GM21515 (cell line): ENCODE data around the gene CHD1.

Experiments used
- ATAC-seq: cut with Tn5 transposase; IDR thresholded peaks from one replicate; pipeline ENCODE4 v1.9.1; 2021; ENCODE audit not compliant: unreplicated experiment

Gene CHD1

DNA sequence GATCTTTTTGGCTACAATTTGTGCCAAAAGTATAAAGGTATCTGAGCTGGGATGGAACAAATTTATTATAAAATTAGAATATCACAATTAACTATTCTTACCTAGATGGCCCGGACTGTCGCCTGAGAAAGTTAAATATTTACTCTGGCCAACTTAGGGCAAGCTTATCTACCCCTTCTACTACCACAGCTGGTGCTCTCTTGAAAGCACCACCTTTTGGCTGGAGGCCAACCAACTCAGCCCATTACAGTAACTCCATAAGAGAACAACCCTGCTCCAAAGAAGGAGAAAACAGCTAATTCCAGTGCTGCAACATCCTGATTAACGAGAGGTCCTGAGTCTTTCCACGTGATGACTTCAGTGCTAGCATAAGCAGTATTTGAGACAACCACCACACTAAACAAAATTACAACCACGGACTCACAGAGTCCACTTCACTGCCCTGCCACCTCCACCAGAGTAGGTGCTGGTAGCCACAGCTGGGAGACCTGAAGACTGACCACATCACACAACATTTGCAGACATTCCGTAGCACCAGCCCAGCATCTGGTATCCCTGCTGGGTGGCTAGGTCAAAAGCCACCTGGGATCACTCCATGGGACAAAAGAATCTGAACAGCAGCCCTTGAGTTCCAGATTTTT is 112.1 kb downstream of the CHD1 start:
- no peak for ATAC-seq

DNA sequence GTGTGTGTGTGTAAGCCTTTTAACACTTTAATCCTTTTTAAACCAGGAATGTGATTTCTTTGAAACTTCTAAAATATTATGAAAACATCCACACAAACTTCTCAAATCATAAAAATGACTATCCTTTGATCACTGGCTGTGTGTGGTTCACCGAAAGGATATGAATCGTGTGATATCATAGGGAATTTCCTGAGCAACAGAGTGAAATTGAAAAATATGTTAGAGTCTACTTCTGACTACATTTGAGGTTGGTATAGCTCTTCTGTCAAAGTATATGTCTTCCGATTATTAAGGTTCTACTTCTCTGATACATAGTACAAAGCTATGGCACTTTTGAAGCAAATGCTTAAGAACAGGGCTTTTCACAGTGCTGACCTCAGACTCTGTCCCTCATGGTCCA is 115.1 kb downstream of the CHD1 start:
- no peak for ATAC-seq

DNA sequence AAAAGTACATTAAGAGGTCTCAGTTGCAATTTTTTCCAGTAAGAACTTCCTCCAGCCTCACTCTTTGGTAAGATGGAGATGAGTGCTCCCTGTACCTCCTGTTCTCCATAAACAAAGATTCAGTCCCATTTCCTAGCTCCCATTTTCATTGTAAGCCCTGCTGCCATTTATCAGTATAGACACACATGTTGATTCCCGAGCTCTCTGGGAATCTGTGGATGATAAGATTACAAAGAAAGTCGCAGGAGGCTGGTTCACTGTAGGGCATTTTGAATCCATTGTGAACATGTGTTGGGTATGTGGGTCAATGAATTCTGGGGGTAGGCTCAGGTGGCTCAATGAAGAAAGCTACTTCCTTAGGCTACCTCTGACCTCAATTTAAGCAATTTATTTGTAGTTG is 118.6 kb downstream of the CHD1 start:
- no peak for ATAC-seq

DNA sequence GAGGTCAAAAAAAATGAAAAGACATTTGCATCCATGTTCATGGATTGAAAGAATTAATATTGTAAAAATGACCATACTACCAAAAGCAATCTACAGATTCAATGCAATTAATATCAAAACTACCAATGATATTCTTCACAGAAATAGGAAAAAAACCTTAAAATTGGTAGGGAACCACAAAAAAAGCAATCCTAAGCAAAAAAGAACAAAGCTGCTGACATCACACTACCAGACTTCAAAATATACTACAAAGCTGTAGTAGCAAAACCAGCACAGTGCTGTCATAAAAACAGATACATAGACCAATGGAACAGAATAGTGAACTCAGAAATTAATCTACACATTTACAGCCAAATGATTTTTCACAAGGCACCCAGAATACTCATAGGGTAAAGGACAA is 121.0 kb downstream of the CHD1 start:
- ATAC-seq = no peak

DNA sequence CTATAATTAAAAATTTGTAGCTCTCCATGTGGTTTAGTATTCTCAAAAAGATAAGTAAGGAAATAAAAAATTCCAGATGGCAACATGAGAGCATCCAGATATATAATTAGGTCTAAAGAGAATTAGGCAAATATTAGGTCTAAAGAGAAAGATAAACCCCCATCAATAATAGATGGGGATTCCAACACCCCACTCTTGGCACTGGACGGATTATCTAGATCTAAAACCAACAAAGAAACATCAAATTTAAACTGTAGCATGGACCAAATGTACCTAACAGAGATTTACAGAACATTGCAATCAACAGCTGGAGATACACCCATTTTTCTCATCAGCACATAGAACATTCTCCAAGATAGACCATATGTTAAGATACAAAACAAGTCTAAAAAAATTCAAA is 123.7 kb downstream of the CHD1 start:
- no peak for ATAC-seq

DNA sequence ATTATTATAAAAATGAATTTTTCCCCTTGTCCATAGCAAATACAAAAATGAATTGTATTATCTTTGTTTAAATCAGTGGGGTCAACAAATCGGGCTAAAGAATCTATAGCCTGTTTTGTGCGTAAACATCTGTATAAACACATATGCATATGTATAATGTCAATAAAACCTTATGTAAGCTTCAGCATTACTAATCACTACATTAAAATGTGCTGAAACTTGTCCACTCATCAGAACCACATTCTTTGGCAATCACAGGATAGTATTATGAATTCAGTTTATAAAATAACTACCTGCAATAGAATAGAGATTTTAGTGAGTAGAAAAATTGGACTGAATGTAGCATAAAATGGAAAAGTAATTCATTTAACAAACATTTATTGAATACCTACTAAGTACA is 124.7 kb downstream of the CHD1 start:
- no peak for ATAC-seq
